Subcutaneous abdominal adipose tissue (tissue), 5 donors: ENCODE measurements around the gene MB.

ENCODE experiments used
- H3K27ac ChIP-seq: one replicate; pipeline ENCODE4 v1.7.0; 2013; ENCODE audit warnings: low read depth, mild to moderate bottlenecking, inconsistent platforms, low read length, moderate library complexity
- H3K27me3 ChIP-seq, 5 donors: one replicate each; pipeline ENCODE4 v1.7.0; 2013; ENCODE audit warnings: low read length in 5 of 5, inconsistent platforms in 1 of 5; ENCODE audit not compliant: control insufficient read depth in 5 of 5, insufficient read depth in 4 of 5
- H3K36me3 ChIP-seq, 5 donors: one replicate each; pipeline ENCODE4 v1.7.0; 2013; ENCODE audit warnings: low read length in 5 of 5; ENCODE audit not compliant: control insufficient read depth in 5 of 5, insufficient read depth in 5 of 5
- H3K4me1 ChIP-seq, 5 donors: one replicate each; pipeline ENCODE4 v1.7.0; 2013; ENCODE audit warnings: low read length in 5 of 5, mild to moderate bottlenecking in 3 of 5, moderate library complexity in 1 of 5; ENCODE audit not compliant: control insufficient read depth in 5 of 5, insufficient read depth in 5 of 5
- H3K4me3 ChIP-seq, 5 donors: one replicate each; pipeline ENCODE4 v1.7.0; 2013; ENCODE audit warnings: low read length in 5 of 5, low read depth in 1 of 5
- H3K9ac ChIP-seq, 5 donors: one replicate each; pipeline ENCODE4 v1.7.0; 2013; ENCODE audit warnings: low read length in 5 of 5, mild to moderate bottlenecking in 4 of 5, moderate library complexity in 3 of 5
- H3K9me3 ChIP-seq, 5 donors: one replicate each; pipeline ENCODE4 v1.7.0; 2013; ENCODE audit warnings: low read length in 5 of 5; ENCODE audit not compliant: control insufficient read depth in 5 of 5
- donor health status: healthy.
- donor health status: healthy.
- donor health status: healthy.
- donor health status: healthy.
- donor health status: healthy.

The MB gene

DNA sequence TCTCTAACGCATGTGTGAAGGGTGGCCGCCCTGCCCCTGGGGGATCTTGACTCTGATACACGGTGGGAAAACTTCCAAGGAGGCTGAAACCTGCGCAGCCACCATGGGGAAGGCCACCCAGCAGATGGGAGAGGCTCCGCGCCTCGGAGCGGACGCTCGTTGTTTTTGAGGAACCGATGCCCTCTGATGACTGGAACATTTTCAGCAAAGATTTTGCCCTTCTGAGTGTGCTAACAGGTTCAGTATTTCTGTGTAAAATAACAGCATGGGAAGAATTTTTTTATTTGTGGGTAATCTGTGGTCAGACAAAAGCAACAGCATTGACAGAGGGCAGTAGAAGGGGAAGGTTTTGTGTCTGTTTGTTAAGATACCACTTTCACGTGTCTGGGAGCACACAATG, 16.7 kb downstream of the MB start:
- no peaks in the 10 kb centered on the region for H3K27me3 ChIP-seq
- H3K4me3 ChIP-seq: no peak overlapping the region
- peaks cover 0 to 29% (median 14%) of the 10 kb centered on the region in 5 donors for H3K4me1 ChIP-seq
- no peaks in the 10 kb centered on the region for H3K36me3 ChIP-seq
- no peak overlapping the region for H3K27ac ChIP-seq
- H3K9ac ChIP-seq: no peak overlapping the region
- no peaks in the 10 kb centered on the region for H3K9me3 ChIP-seq

DNA sequence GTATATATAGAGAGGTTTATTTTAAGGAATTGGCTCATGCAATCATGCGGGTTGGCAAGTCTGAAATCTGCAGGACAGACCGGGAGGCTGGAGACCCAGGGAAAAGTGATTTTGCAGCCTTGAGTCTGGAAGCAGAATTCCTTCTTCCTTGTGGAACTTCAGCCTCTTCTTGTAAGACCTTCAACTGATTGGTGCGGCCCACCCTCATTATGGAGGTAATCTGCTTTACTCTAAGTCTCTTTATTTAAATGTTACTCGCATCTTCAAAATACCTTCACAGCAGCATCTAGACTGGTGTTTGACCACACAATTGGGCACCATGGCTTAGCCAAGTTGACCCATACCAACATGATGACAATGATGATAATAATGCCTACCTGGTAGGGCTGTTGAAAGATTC, 17.8 kb downstream of the MB start:
- no peaks in the 10 kb centered on the region for H3K27me3 ChIP-seq
- peaks cover 0 to 17% (median 4%) of the 10 kb centered on the region in 5 donors for H3K4me1 ChIP-seq
- no peaks in the 10 kb centered on the region for H3K36me3 ChIP-seq
- no peak overlapping the region for H3K4me3 ChIP-seq
- no peak overlapping the region for H3K9ac ChIP-seq
- H3K9me3 ChIP-seq: no peaks in the 10 kb centered on the region
- H3K27ac ChIP-seq: no peak overlapping the region

DNA sequence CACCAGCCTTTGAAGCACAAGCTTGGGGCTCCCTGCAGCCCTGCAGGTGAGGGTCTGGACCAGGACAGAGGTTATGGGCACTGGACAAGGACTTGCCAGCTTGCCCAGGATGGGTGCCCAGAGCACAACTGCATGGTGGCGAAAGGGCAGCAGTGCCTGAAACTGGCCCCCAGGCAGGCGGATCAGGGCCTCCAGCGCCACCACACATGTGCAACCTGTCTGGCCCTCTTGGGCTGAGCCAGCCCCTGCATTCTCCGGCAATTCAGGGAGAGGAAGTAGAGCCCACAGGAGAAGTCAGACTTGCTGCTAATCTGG, 18.8 kb downstream of the MB start:
- H3K4me3 ChIP-seq: no peak overlapping the region
- no peaks in the 10 kb centered on the region for H3K9me3 ChIP-seq
- no peak overlapping the region for H3K27ac ChIP-seq
- no peaks in the 10 kb centered on the region for H3K27me3 ChIP-seq
- H3K9ac ChIP-seq: no peak overlapping the region
- H3K4me1 ChIP-seq: peaks cover 0 to 24% (median 11%) of the 10 kb centered on the region in 5 donors
- no peaks in the 10 kb centered on the region for H3K36me3 ChIP-seq

DNA sequence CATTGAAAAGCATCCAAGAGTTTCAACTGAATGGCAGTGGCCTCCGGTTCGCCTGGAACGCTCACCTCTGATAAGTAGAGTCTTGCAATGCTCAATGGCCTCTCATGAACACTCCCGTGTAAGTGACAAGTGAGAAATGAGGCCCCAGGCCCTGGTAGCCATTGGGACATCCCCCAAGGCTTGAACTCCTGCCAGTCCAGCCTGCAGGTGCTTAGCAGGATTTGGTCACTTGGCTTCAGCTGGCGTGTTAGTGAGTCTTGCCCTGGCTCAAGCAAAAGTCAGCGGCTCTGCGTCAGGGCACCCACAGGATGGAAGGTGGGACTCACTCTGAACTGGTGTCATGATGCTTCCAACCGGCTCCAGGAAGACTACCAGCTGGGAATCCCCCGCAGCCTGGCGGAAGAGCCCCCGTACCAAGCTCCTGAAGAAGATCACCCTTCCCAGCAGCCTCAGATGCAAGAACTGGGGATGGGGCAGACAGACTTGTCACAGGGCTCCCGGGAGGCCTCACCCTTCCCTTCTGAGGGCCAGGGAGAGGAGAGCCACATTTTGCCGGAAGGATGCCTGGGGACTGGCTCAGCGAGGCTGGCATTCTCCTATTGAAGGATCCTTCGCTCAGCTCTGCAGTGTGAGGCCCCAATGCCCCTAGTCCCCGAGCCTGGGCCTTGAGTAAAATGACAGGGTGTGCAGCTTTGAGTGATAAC, 19.3 kb downstream of the MB start:
- Histone ChIP-seq H3K9ac (no peak overlapping the region), H3K27ac (no peak overlapping the region), H3K9me3 (no peaks in the 10 kb centered on the region), H3K4me1 (peaks cover 0 to 29% (median 15%) of the 10 kb centered on the region in 5 donors), H3K27me3 (no peaks in the 10 kb centered on the region), H3K4me3 (no peak overlapping the region), H3K36me3 (no peaks in the 10 kb centered on the region)

DNA sequence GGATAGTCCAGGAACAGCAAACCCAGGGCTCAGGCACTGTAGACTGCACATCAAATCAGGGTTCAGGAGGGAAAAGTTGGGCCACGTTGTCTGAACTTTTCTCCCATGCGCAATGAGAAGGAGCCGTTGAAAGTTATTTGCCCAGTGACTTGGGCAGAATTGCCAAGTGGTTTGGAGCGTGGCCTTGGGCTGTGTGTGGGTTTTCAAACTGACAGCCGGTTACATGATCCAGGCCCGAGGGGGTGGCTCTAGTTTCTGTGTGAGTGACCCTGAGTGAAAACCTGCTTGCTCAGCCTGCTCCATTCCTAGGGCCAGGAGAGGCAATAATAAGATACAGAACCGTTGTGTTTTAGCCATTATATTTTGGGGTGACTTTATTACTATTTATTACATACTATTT, 20.3 kb downstream of the MB start:
- Histone ChIP-seq H3K27ac (no peak overlapping the region), H3K36me3 (no peaks in the 10 kb centered on the region), H3K9me3 (no peaks in the 10 kb centered on the region), H3K27me3 (no peaks in the 10 kb centered on the region), H3K4me1 (peaks cover 2 to 30% (median 20%) of the 10 kb centered on the region in 5 donors), H3K9ac (no peak overlapping the region), H3K4me3 (no peak overlapping the region)

- no peaks in the 10 kb centered on the region for H3K27me3 ChIP-seq
- H3K4me3 ChIP-seq: no peak overlapping the region
- H3K9ac ChIP-seq: no peak overlapping the region
- H3K36me3 ChIP-seq: no peaks in the 10 kb centered on the region
- H3K4me1 ChIP-seq: peaks cover 2 to 36% (median 24%) of the 10 kb centered on the region in 5 donors
- H3K9me3 ChIP-seq: no peaks in the 10 kb centered on the region
- H3K27ac ChIP-seq: no peak overlapping the region
Observed at GRCh38 chr22:35594686-35595085, 22.4 kb downstream of the MB start.

DNA sequence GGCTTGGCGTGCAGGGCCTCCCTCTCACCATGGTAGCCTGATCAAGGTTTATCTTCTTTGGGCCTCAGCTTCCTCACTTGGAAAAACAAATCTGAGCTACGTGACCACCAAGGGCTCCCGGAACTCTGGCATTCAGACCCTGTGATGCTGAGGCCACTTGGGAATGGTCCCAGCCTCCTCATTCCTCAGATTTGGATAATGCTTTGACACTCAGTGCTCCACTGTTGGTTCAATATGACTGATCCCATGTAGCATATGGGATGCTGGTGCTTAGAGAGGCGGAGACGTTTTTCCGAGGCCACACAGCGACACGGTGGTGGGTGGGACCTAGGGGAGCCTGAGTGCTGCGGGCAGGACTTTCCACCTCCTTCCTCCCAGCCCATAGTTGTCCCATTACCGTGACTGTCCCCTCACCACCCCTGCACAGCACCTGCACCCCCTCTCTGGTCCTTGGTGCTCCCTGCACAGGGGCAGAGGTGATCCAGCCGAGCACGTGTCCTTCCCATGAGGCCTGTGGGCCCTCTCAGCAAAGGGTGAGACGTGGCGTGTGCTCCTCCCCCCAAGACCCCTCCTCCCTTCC, 23.1 kb downstream of the MB start:
- H3K36me3 ChIP-seq: no peaks in the 10 kb centered on the region
- no peaks in the 10 kb centered on the region for H3K9me3 ChIP-seq
- H3K27ac ChIP-seq: peak overlapping the region; percentile 30
- no peaks in the 10 kb centered on the region for H3K27me3 ChIP-seq
- peaks cover 7 to 43% (median 29%) of the 10 kb centered on the region in 5 donors for H3K4me1 ChIP-seq
- peak overlapping the region in 1 of 5 donors; percentile 6 for H3K4me3 ChIP-seq
- no peak overlapping the region for H3K9ac ChIP-seq

GRCh38 chr22:35593071-35593890, 23.8 kb downstream of the MB start:
- no peak overlapping the region for H3K9ac ChIP-seq
- H3K9me3 ChIP-seq: no peaks in the 10 kb centered on the region
- H3K27me3 ChIP-seq: no peaks in the 10 kb centered on the region
- H3K36me3 ChIP-seq: no peaks in the 10 kb centered on the region
- peak overlapping the region in 1 of 5 donors; percentile 6 for H3K4me3 ChIP-seq
- peaks cover 11 to 50% (median 36%) of the 10 kb centered on the region in 5 donors for H3K4me1 ChIP-seq
- peak overlapping the region; percentile 80 for H3K27ac ChIP-seq

DNA sequence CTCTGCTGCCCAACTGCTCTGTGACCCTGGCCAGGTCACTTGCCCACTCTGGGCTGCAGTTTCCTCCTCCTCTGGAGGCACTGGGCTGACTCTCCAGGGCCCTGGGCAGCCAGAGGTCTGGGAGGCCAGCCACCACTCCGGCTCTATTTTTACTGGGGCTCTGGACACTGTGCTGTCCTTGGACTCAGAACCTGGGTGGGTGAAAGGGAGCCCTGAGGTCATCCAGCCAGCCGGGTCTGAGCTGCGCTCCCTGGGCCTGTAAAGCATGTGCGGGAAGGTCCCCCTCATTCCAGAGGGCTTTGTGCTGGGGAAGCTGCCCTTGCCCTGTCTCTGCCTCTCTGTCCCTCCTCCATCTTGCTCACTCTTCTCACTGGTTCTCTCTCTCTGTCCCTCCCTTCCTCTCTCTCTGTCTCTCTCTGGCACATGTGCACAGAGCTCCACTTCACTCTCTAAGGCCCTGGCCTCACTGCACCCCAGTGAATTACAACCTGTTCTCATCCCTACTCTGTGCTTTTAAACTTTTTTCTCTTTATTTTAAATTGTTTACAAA, 24.6 kb downstream of the MB start:
- H3K9ac ChIP-seq: peak overlapping the region in 2 of 5 donors; percentile 15 to 50
- H3K27ac ChIP-seq: peak overlapping the region; percentile 80
- H3K27me3 ChIP-seq: no peaks in the 10 kb centered on the region
- no peak overlapping the region for H3K4me3 ChIP-seq
- H3K36me3 ChIP-seq: no peaks in the 10 kb centered on the region
- peaks cover 19 to 58% (median 44%) of the 10 kb centered on the region in 5 donors for H3K4me1 ChIP-seq
- no peaks in the 10 kb centered on the region for H3K9me3 ChIP-seq
